Fibroblast of the aortic adventitia (primary cell): Measurements from ENCODE around the gene DNAH7. TPM values are rescaled to one million over a fixed set of nuclear protein-coding genes. Genes with fewer than 3 reads are reported as not detected.

ENCODE experiments used
- DNase-seq: peaks from one replicate; pipeline ENCODE4 v3.0.0-alpha.2; 2010; ENCODE audit warnings: low read depth
- H3K4me3 ChIP-seq: 2 replicates; pipeline ENCODE4 v1.5.1; 2011; ENCODE audit warnings: low read depth, mild to moderate bottlenecking, control low read depth, low read length, moderate library complexity
- total RNA-seq: library from RNA; depleted of rRNA; stranded (reverse); fragments of >200 nt; gene quantifications from 2 replicates; pipeline ENCODE4 v1.2.3, GENCODE V29; 2012; ENCODE audit warnings: low replicate concordance
- TF ChIP-seq, protein P1 (sequence below): IDR thresholded peaks from 2 replicates; pipeline ENCODE4 v1.5.1; 2011; ENCODE audit warnings: mild to moderate bottlenecking, low read length, control low read depth, inconsistent platforms; ENCODE audit not compliant: insufficient read depth

The DNAH7 gene
- total RNA-seq, 1 donor = 2.6 TPM

DNA sequence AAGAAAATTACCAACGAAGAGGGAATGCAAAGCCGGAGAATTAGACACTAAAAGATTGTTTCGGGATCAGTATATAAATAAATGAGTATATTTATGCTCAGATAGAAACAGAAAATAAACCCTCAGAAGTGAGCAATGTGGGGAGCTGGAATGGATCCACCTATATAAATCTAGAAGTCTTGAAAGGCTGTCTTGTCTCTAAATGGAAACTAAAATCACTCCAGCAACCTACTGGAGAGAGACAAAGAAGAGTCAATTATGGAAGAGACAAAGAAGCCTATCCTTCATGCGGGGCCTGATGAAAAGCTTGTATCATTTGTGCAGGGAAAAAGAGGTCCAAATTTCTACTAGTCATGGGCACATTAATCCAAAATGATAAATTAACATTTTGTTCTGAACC, 158.1 kb downstream of the DNAH7 start:
- H3K4me3 ChIP-seq = no peak overlapping the region
- TF ChIP-seq, protein P1, sequence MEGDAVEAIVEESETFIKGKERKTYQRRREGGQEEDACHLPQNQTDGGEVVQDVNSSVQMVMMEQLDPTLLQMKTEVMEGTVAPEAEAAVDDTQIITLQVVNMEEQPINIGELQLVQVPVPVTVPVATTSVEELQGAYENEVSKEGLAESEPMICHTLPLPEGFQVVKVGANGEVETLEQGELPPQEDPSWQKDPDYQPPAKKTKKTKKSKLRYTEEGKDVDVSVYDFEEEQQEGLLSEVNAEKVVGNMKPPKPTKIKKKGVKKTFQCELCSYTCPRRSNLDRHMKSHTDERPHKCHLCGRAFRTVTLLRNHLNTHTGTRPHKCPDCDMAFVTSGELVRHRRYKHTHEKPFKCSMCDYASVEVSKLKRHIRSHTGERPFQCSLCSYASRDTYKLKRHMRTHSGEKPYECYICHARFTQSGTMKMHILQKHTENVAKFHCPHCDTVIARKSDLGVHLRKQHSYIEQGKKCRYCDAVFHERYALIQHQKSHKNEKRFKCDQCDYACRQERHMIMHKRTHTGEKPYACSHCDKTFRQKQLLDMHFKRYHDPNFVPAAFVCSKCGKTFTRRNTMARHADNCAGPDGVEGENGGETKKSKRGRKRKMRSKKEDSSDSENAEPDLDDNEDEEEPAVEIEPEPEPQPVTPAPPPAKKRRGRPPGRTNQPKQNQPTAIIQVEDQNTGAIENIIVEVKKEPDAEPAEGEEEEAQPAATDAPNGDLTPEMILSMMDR = no peak
- DNase-seq = no peak

DNA sequence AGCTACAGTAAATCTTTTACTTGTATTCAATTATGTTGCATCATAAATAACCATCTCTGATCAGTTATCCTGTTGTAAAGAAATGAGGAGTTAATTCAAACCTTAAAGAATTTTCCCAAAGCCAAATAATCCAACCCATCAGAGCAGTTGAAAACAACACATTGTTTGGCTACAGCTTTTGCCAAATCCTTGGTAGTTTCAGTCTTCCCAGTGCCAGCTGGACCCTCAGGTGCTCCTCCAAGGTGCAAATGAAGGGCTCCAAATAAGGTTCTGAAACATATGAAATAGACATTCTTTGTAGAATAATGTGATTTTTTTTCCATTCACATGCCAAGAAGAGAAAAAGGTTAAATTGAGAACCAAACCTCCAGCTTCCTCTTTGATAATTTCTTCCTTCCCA, 158.7 kb downstream of the DNAH7 start:
- TF ChIP-seq, protein P1 = no peak
- no peak for DNase-seq
- H3K4me3 ChIP-seq = no peak overlapping the region

DNA sequence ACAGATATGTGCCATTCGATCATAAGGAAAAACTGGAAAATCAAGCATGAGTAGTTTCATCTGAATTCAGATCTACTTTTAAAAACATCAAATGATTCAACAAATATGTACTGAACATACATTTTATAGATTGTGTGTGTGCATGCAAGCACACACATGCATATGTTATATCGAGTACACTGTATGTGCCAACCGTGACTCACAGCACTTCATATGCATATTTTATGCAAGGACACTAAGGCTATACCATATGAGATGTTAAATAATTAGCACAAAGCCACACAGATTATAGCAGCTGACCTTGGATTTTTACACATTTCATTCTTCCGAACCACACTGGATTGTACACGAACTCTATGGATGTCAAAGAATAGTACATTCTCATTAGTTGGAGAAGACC, 161.2 kb downstream of the DNAH7 start:
- TF ChIP-seq, protein P1 = no peak
- no peak for DNase-seq
- H3K4me3 ChIP-seq = no peak overlapping the region

DNA sequence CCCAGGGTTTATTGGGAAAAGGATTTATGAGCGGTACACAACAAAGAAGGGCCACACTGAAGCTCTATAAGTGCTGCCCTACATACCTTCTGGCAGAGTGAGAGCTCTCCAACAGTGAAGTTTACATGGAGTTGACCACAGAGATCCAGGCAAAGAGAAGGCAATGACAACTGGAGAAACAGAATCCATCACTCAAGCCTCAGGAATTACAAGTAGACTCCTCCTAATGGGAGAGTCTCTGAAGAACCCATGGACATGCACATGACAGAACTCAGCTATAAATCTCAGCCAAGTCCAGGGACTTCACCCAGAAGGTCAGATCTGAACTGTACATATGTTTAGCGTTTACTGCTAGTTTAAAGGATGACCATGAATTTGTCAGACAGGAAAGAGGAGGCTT, 164.7 kb downstream of the DNAH7 start:
- H3K4me3 ChIP-seq = no peak overlapping the region
- TF ChIP-seq, protein P1 = no peak
- no peak for DNase-seq

DNA sequence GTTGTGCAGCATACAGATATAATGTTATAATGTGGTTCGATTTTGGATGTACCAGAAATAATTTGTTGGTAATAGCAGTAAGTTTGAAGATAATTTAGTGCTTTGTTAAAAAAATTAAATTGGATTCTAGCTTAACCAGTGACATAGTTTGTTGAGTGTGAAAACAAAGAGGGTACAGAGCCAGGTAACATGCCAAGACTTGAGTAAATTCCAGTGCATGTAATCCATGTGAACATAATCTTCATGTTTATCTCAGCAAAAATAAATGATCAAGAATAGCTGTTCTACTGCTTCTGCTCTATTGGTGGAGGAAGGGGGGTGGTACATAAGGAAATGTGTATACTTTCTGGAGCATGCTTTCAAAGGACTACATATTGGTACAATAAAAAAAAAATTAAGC, 165.8 kb downstream of the DNAH7 start:
- H3K4me3 ChIP-seq = no peak overlapping the region
- no peak for DNase-seq
- TF ChIP-seq, protein P1 = no peak

DNA sequence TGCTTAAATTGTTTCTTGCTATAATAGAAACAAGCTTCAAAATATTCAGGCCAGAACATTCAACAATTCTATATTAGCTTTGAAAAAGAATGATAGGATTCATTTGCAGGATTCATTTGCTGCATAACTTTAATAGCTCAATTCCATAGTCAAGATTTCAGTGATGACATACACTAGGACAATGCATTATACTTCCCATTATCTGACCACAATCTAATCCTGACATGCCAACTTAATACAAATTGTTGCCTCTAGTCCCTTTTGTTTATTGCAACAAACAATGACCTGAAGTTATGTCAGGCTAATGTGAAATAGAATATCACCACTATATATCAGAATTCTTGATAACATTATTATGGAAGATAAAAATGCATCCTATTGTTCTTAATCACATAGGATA, 169.4 kb downstream of the DNAH7 start:
- H3K4me3 ChIP-seq = no peak overlapping the region
- DNase-seq = peak; percentile 51
- TF ChIP-seq, protein P1 = no peak

DNA sequence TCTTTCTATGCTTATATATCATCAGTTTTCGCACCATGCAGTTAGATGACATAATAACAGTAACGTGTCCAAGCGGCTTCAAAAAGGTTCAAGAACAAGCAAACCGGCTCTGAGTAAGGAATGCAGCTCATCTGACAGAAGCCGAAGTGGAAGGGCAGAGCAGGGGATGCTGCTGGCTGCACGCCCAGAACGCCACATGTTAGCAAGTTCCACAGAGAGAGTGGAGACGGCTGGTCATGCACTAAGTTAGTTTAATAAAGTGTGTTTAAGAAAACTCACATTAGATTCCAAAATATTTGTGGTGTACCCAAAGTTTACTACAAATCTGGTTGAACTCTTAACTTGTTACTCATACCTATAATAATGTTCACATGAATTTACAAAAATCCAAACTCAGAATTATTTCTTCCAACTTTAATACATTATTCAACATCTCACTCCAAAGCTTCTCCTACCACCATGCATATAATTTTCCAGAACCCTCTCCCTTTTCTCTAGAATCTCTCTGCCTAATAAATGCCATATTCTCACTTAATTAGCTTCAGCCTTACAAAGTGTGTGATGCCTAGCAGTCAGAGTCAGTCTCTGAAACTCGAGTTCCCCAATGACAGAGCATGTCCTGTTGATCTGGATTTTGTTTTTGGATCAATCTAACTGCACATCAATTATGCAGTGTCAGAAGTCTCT, 170.0 kb downstream of the DNAH7 start:
- no peak overlapping the region for H3K4me3 ChIP-seq
- TF ChIP-seq, protein P1 = no peak
- DNase-seq = peak; percentile 98
